IPS DF 6.9 (cell line): ENCODE measurements around the gene NACC1.
"Not testable (repeated sequence)": the region's sequence is repeated elsewhere in the genome, so short reads cannot be mapped to it uniquely, and the experiment has no call there.

ENCODE experiments used
- DNase-seq: peaks from one replicate; pipeline ENCODE4 v3.0.0-alpha.2; 2013; ENCODE audit warnings: low read depth, low spot score
- H3K27ac ChIP-seq: one replicate; pipeline ENCODE4 v1.5.1; 2013; ENCODE audit warnings: low read length, control low read depth
- H3K27me3 ChIP-seq: 2 replicates; pipeline ENCODE4 v1.6.1; 2013; ENCODE audit warnings: mild to moderate bottlenecking, low read length; ENCODE audit not compliant: control insufficient read depth, insufficient read depth
- H3K36me3 ChIP-seq: 2 replicates; pipeline ENCODE4 v1.6.1; 2013; ENCODE audit warnings: low read length; ENCODE audit not compliant: control insufficient read depth, insufficient read depth
- H3K4me1 ChIP-seq: 2 replicates; pipeline ENCODE4 v1.6.1; 2013; ENCODE audit warnings: low read length; ENCODE audit not compliant: control insufficient read depth, insufficient read depth
- H3K4me3 ChIP-seq: 2 replicates; pipeline ENCODE4 v1.5.1; 2013; ENCODE audit warnings: mild to moderate bottlenecking, low read length
- H3K9me3 ChIP-seq: 2 replicates; pipeline ENCODE4 v1.6.1; 2013; ENCODE audit warnings: low read length, inconsistent platforms; ENCODE audit not compliant: control insufficient read depth, insufficient read depth
- WGBS: extraction: QIAGEN DNeasy Blood & Tissue Kit; methylation state at CpG from one replicate; pipeline ENCODE4 v1.1.7; 2013; ENCODE audit warnings: mixed read lengths, missing lambda C conversion rate; ENCODE audit not compliant: insufficient read length, insufficient coverage; 5-methylcytosine and 5-hydroxymethylcytosine counted together

Gene NACC1

GRCh38 chr19:13133241-13133870, 15.3 kb downstream of the NACC1 start:
- Histone ChIP-seq H3K4me3 (no peak overlapping the region), H3K27me3 (no peaks in the 10 kb centered on the region), H3K9me3 (no peaks in the 10 kb centered on the region), H3K27ac (no peak overlapping the region), H3K4me1 (no peaks in the 10 kb centered on the region; the same call in 1 of the 2 replicates), H3K36me3 (peaks cover 35% of the 10 kb centered on the region)
- DNase-seq = no peak
- WGBS = no CpG with 5 or more reads among the region's 12 CpGs

GRCh38 chr19:13134626-13135025, 16.6 kb downstream of the NACC1 start:
- no peak for DNase-seq
- peaks cover 38% of the 10 kb centered on the region for H3K36me3 ChIP-seq
- no CpG with 5 or more reads among the region's 3 CpGs for WGBS
- H3K27ac ChIP-seq = no peak overlapping the region
- H3K4me1 ChIP-seq = no peaks in the 10 kb centered on the region; the same call in 1 of the 2 replicates
- H3K27me3 ChIP-seq = no peaks in the 10 kb centered on the region
- H3K4me3 ChIP-seq = no peak overlapping the region
- no peaks in the 10 kb centered on the region for H3K9me3 ChIP-seq

GRCh38 chr19:13135068-13136062, 17.3 kb downstream of the NACC1 start:
- WGBS = no CpG with 5 or more reads among the region's 60 CpGs
- Histone ChIP-seq H3K9me3 (no peaks in the 10 kb centered on the region), H3K27ac (no peak overlapping the region), H3K4me3 (no peak overlapping the region), H3K4me1 (no peaks in the 10 kb centered on the region; the same call in 1 of the 2 replicates), H3K36me3 (peaks cover 38% of the 10 kb centered on the region), H3K27me3 (no peaks in the 10 kb centered on the region)
- DNase-seq = no peak

- WGBS = no CpG with 5 or more reads among the region's 28 CpGs
- no peak overlapping the region for H3K27ac ChIP-seq
- no peaks in the 10 kb centered on the region for H3K9me3 ChIP-seq
- H3K4me1 ChIP-seq = no peaks in the 10 kb centered on the region; the same call in 1 of the 2 replicates
- H3K36me3 ChIP-seq = peaks cover 38% of the 10 kb centered on the region
- DNase-seq = no peak
- no peak overlapping the region for H3K4me3 ChIP-seq
- no peaks in the 10 kb centered on the region for H3K27me3 ChIP-seq
Measured at GRCh38 chr19:13137290-13137794, 19.3 kb downstream of the NACC1 start.

GRCh38 chr19:13138171-13138915, 20.3 kb downstream of the NACC1 start:
- Histone ChIP-seq H3K36me3 (peaks cover 38% of the 10 kb centered on the region), H3K4me3 (no peak overlapping the region; the same call in 1 of the 2 replicates), H3K27me3 (no peaks in the 10 kb centered on the region), H3K4me1 (no peaks in the 10 kb centered on the region; the same call in 1 of the 2 replicates), H3K9me3 (no peaks in the 10 kb centered on the region), H3K27ac (no peak overlapping the region)
- WGBS = no CpG with 5 or more reads among the region's 40 CpGs
- DNase-seq = no peak

- no peak for DNase-seq
- no CpG with 5 or more reads among the region's 10 CpGs for WGBS
- Histone ChIP-seq H3K9me3 (no peaks in the 10 kb centered on the region), H3K4me3 (no peak overlapping the region), H3K4me1 (no peaks in the 10 kb centered on the region; the same call in 1 of the 2 replicates), H3K27ac (no peak overlapping the region), H3K36me3 (peaks cover 40% of the 10 kb centered on the region), H3K27me3 (no peaks in the 10 kb centered on the region)
Measured at GRCh38 chr19:13138916-13139198, 20.8 kb downstream of the NACC1 start.

GRCh38 chr19:13139633-13140311, 21.7 kb downstream of the NACC1 start:
- peaks cover 47% of the 10 kb centered on the region for H3K36me3 ChIP-seq
- H3K27ac ChIP-seq = no peak overlapping the region
- no peaks in the 10 kb centered on the region; the same call in 1 of the 2 replicates for H3K4me1 ChIP-seq
- H3K4me3 ChIP-seq = no peak overlapping the region
- WGBS = no CpG with 5 or more reads among the region's 11 CpGs
- no peaks in the 10 kb centered on the region for H3K9me3 ChIP-seq
- no peaks in the 10 kb centered on the region for H3K27me3 ChIP-seq
- DNase-seq = no peak

- Histone ChIP-seq H3K9me3 (no peaks in the 10 kb centered on the region), H3K4me1 (no peaks in the 10 kb centered on the region), H3K36me3 (peaks cover 8% of the 10 kb centered on the region), H3K4me3 (no peak overlapping the region), H3K27me3 (no peaks in the 10 kb centered on the region), H3K27ac (no peak overlapping the region)
- no CpG with 5 or more reads among the region's 16 CpGs for WGBS
- DNase-seq = no peak
Measured at GRCh38 chr19:13146763-13147563, 28.9 kb downstream of the NACC1 start.

- no CpG with 5 or more reads among the region's 17 CpGs for WGBS
- not testable (repeated sequence) for H3K9me3 ChIP-seq, H3K4me1 ChIP-seq, DNase-seq, H3K36me3 ChIP-seq, H3K27ac ChIP-seq, H3K27me3 ChIP-seq
- peak overlapping the region; percentile 78; the same call in 1 of the 2 replicates for H3K4me3 ChIP-seq
Measured at GRCh38 chr19:13149173-13149627, 31.1 kb downstream of the NACC1 start.
